Measurements from ENCODE around the gene RGL1.

DNA sequence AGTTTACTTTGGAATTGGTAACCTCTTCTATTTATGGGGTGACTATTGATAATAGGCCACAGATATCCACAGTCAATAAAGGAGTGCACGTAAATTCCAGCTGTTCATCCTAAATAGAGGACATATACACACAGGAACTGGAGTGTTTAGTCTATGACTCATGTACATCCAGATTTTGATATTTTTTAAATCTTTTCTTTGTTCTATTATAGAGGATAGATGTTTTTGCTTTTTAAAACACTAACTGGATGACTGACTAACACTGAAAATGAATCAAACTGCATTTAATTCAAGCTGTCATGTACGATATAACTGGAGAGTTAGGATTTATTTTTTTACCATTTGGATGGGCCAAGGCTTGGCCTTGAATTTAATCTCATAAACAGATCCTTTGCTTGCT is 45.9 kb downstream of the RGL1 start:
- TF ChIP-seq, protein P1, sequence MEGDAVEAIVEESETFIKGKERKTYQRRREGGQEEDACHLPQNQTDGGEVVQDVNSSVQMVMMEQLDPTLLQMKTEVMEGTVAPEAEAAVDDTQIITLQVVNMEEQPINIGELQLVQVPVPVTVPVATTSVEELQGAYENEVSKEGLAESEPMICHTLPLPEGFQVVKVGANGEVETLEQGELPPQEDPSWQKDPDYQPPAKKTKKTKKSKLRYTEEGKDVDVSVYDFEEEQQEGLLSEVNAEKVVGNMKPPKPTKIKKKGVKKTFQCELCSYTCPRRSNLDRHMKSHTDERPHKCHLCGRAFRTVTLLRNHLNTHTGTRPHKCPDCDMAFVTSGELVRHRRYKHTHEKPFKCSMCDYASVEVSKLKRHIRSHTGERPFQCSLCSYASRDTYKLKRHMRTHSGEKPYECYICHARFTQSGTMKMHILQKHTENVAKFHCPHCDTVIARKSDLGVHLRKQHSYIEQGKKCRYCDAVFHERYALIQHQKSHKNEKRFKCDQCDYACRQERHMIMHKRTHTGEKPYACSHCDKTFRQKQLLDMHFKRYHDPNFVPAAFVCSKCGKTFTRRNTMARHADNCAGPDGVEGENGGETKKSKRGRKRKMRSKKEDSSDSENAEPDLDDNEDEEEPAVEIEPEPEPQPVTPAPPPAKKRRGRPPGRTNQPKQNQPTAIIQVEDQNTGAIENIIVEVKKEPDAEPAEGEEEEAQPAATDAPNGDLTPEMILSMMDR (IDR thresholded peaks at IDR 0.05; ENCODE audit: low read length), result no peak
- no peak for TF ChIP-seq EZH2 (IDR thresholded peaks at IDR 0.05; ENCODE audit: borderline replicate concordance, low read length)
